IMR-90 (cell line): Measurements from ENCODE around the gene PPP3R2. TPM values are rescaled to one million over a fixed set of nuclear protein-coding genes. Genes with fewer than 3 reads are reported as not detected.

Experiments
- ATAC-seq: fragments of 200-7000 bp; cut with Tn5 transposase; 2 replicates; pipeline ENCODE4 v1.9.1; 2020; ENCODE audit warnings: low read depth, mild to moderate bottlenecking, moderate library complexity
- BruUV-seq: library from RNA; stranded (reverse); fragments of 400-500 nt; replicated peaks from 2 replicates; lab custom pipeline; 2021; lab: Mats Ljungman, UMichigan
- CTCF ChIA-PET: fragments of 300-600 bp; formaldehyde crosslinking; extraction: SDS; loops from one replicate; lab custom pipeline; 2021; ENCODE audit warnings: antibody characterized with exemption; lab: Yijun Ruan, JAX
- POLR2A ChIA-PET: fragments of 300-600 bp; sonication (Branson Sonifier 250); formaldehyde crosslinking; loops from one replicate; lab custom pipeline; 2022; ENCODE audit warnings: antibody characterized with exemption; ENCODE audit not compliant: unreplicated experiment; lab: Charles Lee
- DNase-seq: peaks from one replicate; pipeline ENCODE4 v3.0.0; 2013
- H2AFZ ChIP-seq: replicated peaks from 2 replicates; pipeline ENCODE3; 2013; ENCODE audit warnings: low read length, mild to moderate bottlenecking; ENCODE audit not compliant: poor library complexity
- H2AK5ac ChIP-seq: 2 replicates; pipeline ENCODE4 v1.6.1; 2013; ENCODE audit warnings: low read depth, low read length, inconsistent platforms
- H2AK9ac ChIP-seq: replicated peaks from 2 replicates; pipeline ENCODE3; 2013; ENCODE audit warnings: mild to moderate bottlenecking, low read depth, low read length, moderate library complexity; ENCODE audit not compliant: poor library complexity
- H2BK120ac ChIP-seq: 2 replicates; pipeline ENCODE4 v1.6.1; 2013; ENCODE audit warnings: low read depth, low read length, inconsistent platforms
- H2BK15ac ChIP-seq: 3 replicates; pipeline ENCODE4 v1.6.1; 2013; ENCODE audit warnings: low read depth, low read length, inconsistent platforms
- H2BK20ac ChIP-seq: 2 replicates; pipeline ENCODE4 v1.6.1; 2013; ENCODE audit warnings: low read depth, mild to moderate bottlenecking, inconsistent platforms, low read length, moderate library complexity
- H2BK5ac ChIP-seq: 2 replicates; pipeline ENCODE4 v1.6.1; 2013; ENCODE audit warnings: mild to moderate bottlenecking, low read depth, low read length, inconsistent platforms; ENCODE audit not compliant: poor library complexity, severe bottlenecking
- H3K14ac ChIP-seq: replicated peaks from 2 replicates; pipeline ENCODE4 v1.6.1; 2013; ENCODE audit warnings: low read depth, low read length, inconsistent platforms
- H3K18ac ChIP-seq: 2 replicates; pipeline ENCODE4 v1.6.1; 2013; ENCODE audit warnings: low read depth, low read length, control low read depth
- H3K23ac ChIP-seq: 2 replicates; pipeline ENCODE4 v1.6.1; 2013; ENCODE audit warnings: low read depth, low read length, inconsistent platforms
- H3K27ac ChIP-seq: 2 replicates; pipeline ENCODE4 v1.5.1; 2013; ENCODE audit warnings: mild to moderate bottlenecking, control low read depth, low read length; ENCODE audit not compliant: insufficient read depth
- H3K27me3 ChIP-seq: 2 replicates; pipeline ENCODE4 v1.6.1; 2013; ENCODE audit warnings: low read length; ENCODE audit not compliant: control insufficient read depth, insufficient read depth
- H3K36me3 ChIP-seq: 2 replicates; pipeline ENCODE4 v1.6.1; 2013; ENCODE audit warnings: low read length, mixed read lengths; ENCODE audit not compliant: control insufficient read depth, insufficient read depth
- H3K4ac ChIP-seq: 2 replicates; pipeline ENCODE4 v1.6.1; 2013; ENCODE audit warnings: low read depth, low read length, inconsistent platforms
- H3K4me1 ChIP-seq: 2 replicates; pipeline ENCODE4 v1.6.1; 2013; ENCODE audit warnings: low read length, mixed read lengths; ENCODE audit not compliant: control insufficient read depth, insufficient read depth
- H3K4me2 ChIP-seq: 2 replicates; pipeline ENCODE4 v1.6.1; 2013; ENCODE audit warnings: low read depth, mild to moderate bottlenecking, control low read depth, low read length, moderate library complexity
- H3K4me3 ChIP-seq: 2 replicates; pipeline ENCODE4 v1.5.1; 2013; ENCODE audit warnings: low read depth, mild to moderate bottlenecking, control low read depth, low read length, moderate library complexity; ENCODE audit not compliant: insufficient read depth
- H3K56ac ChIP-seq: 2 replicates; pipeline ENCODE4 v1.6.1; 2013; ENCODE audit warnings: low read length, inconsistent platforms; ENCODE audit not compliant: insufficient read depth; ENCODE audit errors: extremely low read depth
- H3K79me1 ChIP-seq, 2 experiments: 2 replicates each; pipeline ENCODE4 v1.6.1; 2013; ENCODE audit warnings: low read length in 2 of 2, inconsistent platforms in 1 of 2, low read depth in 1 of 2
- H3K9ac ChIP-seq: 2 replicates; pipeline ENCODE4 v1.6.1; 2013; ENCODE audit warnings: low read depth, low read length, control low read depth
- H3K9me1 ChIP-seq: 2 replicates; pipeline ENCODE4 v1.6.1; 2013; ENCODE audit warnings: low read length, inconsistent platforms; ENCODE audit not compliant: insufficient read depth
- H3K9me3 ChIP-seq: 2 replicates; pipeline ENCODE4 v1.6.1; 2013; ENCODE audit warnings: low read length; ENCODE audit not compliant: control insufficient read depth, insufficient read depth
- H4K20me1 ChIP-seq: 2 replicates; pipeline ENCODE4 v1.6.1; 2013; ENCODE audit warnings: low read length, inconsistent platforms; ENCODE audit not compliant: insufficient read depth
- H4K5ac ChIP-seq: 2 replicates; pipeline ENCODE4 v1.6.1; 2013; ENCODE audit warnings: mild to moderate bottlenecking, low read depth, low read length, control low read depth
- H4K8ac ChIP-seq, 2 experiments: 2 replicates each; pipeline ENCODE4 v1.6.1; 2013; ENCODE audit warnings: low read depth in 2 of 2, low read length in 2 of 2, control low read depth in 1 of 2, inconsistent platforms in 1 of 2
- H4K91ac ChIP-seq: 2 replicates; pipeline ENCODE4 v1.6.1; 2013; ENCODE audit warnings: low read depth, low read length, inconsistent platforms; ENCODE audit not compliant: insufficient read depth
- CEBPB ChIP-seq: IDR thresholded peaks from 2 replicates; pipeline ENCODE4 v1.6.1; 2012; ENCODE audit warnings: low read depth, low read length, improper control_type of control experiment
- ELK1 ChIP-seq: fragments of 150-350 bp; IDR thresholded peaks from 2 replicates; pipeline ENCODE4 v1.6.1; 2016; ENCODE audit warnings: low read depth, mild to moderate bottlenecking, low read length, moderate library complexity, borderline replicate concordance
- WGBS, 2 experiments: methylation state at CpG; one replicate each; pipeline versions ENCODE4 v1.1.5 to v1.1.7; 2013; ENCODE audit warnings: missing lambda C conversion rate in 2 of 2; ENCODE audit not compliant: insufficient read length in 1 of 2; ENCODE audit errors: extremely low coverage in 2 of 2; 5-methylcytosine and 5-hydroxymethylcytosine counted together
- dilution Hi-C: fragments of 300-500 bp; cut with HindIII; formaldehyde crosslinking; loops from one replicate; pipeline ENCODE4 v1.14.3; 2018; ENCODE audit warnings: low sequenced_read_pairs; ENCODE audit not compliant: unreplicated experiment
- in situ Hi-C: fragments of 300-500 bp; cut with MboI; formaldehyde crosslinking; loops from 3 replicates; pipeline ENCODE4 v1.14.3; 2019; ENCODE audit warnings: low sequenced_read_pairs, inconsistent platforms, mixed read lengths
- intact Hi-C: fragments of 100-400 bp; cut with micrococcal nuclease; formaldehyde crosslinking; loops from 2 replicates; pipeline ENCODE4 v1.10.0; 2022
- polyA plus RNA-seq, 3 experiments: library from polyadenylated mRNA; depleted of rRNA; stranded (reverse); fragments of >200 nt; gene quantifications; 2 replicates each; pipeline ENCODE4 v1.2.3, GENCODE V29; 2012; ENCODE audit warnings: low replicate concordance in 1 of 3
- total RNA-seq: library from RNA; depleted of rRNA; stranded (reverse); fragments of >200 nt; gene quantifications from 2 replicates; pipeline ENCODE4 v1.2.3, GENCODE V29; 2012

Gene PPP3R2
- total and polyA plus RNA-seq, 2 of the 4 experiments (the other 2 are of a cell fraction): not detected

DNA sequence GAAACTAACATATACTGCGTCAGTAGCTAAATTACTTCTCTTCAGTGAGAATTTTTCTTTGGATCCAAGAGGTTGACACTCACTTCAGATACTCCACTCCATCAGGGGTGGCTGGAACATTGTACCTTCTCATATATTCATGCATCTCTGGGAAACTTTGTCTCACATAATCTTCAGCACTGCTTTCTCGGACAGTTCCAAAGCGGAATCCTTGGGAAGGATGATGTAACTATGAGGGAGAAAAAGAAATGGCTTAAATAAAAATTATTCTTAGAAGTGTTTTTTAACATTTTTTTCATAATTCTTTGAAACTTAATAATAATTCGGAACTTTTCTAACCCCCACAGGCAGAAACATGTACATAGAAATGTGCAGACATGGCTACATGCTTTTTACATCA lies 33.4 kb upstream of the PPP3R2 start:
- in situ Hi-C loops: no loop called here
- Histone ChIP-seq H3K9ac (no peak overlapping the region), H3K9me3 (no peaks in the 10 kb centered on the region), H2BK120ac (no peak overlapping the region), H3K4ac (no peak overlapping the region), H2AK9ac (no peak overlapping the region), H2BK5ac (no peak overlapping the region), H4K91ac (no peak overlapping the region), H3K14ac (no peak overlapping the region), H3K36me3 (no peaks in the 10 kb centered on the region), H3K27ac (no peak overlapping the region), H2AFZ (no peak overlapping the region), H3K9me1 (no peaks in the 10 kb centered on the region), H3K18ac (no peak overlapping the region), H3K56ac (no peak overlapping the region), H4K20me1 (no peaks in the 10 kb centered on the region), H3K27me3 (no peaks in the 10 kb centered on the region), H3K4me2 (no peak overlapping the region), H3K4me3 (no peak overlapping the region), H4K8ac (no peak overlapping the region), H3K79me1 (no peaks in the 10 kb centered on the region), H3K4me1 (no peaks in the 10 kb centered on the region), H2BK20ac (no peak overlapping the region), H4K5ac (no peak overlapping the region), H2BK15ac (no peak overlapping the region), H2AK5ac (no peak overlapping the region), H3K23ac (no peak overlapping the region)
- TF ChIP-seq ELK1: no peak
- TF ChIP-seq CEBPB: peak; percentile 47; the same call in 1 of the 2 replicates
- POLR2A ChIA-PET: no interaction called here
- intact Hi-C loops: no loop called here
- no TSS peak for BruUV-seq
- dilution Hi-C loops: no loop called here
- ATAC-seq (no peak), DNase-seq (peak; percentile 11)
- WGBS, 2 experiments: 83% methylated on average over 1 of the region's 4 CpGs; no CpG with 5 or more reads in 1 of the 2 experiments
- CTCF ChIA-PET: no interaction called here
